Cardiac fibroblast (primary cell): ENCODE data around the gene RASGRP1.

Experiments
- DNase-seq, 2 donors: peaks; one replicate each; pipeline versions ENCODE4 v3.0.0 to v3.0.0-alpha.2; 2010; ENCODE audit warnings: low read depth in 2 of 2
- H3K4me3 ChIP-seq, 2 donors: replicated peaks in 1 of 2; 1 replicate in 1 of 2; 2 replicates in 1 of 2; pipeline ENCODE4 v1.5.1; 2011; ENCODE audit warnings: low read depth in 2 of 2, low read length in 2 of 2, mild to moderate bottlenecking in 2 of 2, moderate library complexity in 1 of 2
- TF ChIP-seq, protein P1 (sequence below): IDR thresholded peaks from one replicate; pipeline ENCODE4 v1.5.1; 2011; ENCODE audit warnings: low read depth, mild to moderate bottlenecking, low read length, inconsistent platforms

RASGRP1 gene

DNA sequence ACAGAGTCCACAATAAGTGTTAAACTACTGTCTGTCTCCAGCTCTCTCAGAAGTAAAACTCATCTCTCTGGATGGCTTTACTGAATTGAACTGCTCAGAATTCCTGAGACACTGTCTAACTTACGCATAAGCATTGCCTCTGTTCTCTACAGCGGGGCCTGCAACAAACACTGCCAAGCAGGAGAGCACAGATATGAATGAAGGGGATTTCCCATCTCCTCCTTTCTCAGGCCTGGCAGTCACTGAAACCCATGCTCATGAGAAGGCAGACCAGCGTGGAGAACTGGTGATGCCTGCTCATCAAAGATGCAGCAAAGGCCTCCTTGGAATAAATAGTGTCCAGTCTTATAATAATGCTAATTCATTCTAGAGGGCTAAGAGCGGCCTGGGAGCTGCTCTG is 10.3 kb downstream of the RASGRP1 start:
- H3K4me3 ChIP-seq, result no peak overlapping the region
- peak in 1 of 2 donors; percentile 28 for DNase-seq
- TF ChIP-seq, protein P1, sequence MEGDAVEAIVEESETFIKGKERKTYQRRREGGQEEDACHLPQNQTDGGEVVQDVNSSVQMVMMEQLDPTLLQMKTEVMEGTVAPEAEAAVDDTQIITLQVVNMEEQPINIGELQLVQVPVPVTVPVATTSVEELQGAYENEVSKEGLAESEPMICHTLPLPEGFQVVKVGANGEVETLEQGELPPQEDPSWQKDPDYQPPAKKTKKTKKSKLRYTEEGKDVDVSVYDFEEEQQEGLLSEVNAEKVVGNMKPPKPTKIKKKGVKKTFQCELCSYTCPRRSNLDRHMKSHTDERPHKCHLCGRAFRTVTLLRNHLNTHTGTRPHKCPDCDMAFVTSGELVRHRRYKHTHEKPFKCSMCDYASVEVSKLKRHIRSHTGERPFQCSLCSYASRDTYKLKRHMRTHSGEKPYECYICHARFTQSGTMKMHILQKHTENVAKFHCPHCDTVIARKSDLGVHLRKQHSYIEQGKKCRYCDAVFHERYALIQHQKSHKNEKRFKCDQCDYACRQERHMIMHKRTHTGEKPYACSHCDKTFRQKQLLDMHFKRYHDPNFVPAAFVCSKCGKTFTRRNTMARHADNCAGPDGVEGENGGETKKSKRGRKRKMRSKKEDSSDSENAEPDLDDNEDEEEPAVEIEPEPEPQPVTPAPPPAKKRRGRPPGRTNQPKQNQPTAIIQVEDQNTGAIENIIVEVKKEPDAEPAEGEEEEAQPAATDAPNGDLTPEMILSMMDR, result no peak

DNA sequence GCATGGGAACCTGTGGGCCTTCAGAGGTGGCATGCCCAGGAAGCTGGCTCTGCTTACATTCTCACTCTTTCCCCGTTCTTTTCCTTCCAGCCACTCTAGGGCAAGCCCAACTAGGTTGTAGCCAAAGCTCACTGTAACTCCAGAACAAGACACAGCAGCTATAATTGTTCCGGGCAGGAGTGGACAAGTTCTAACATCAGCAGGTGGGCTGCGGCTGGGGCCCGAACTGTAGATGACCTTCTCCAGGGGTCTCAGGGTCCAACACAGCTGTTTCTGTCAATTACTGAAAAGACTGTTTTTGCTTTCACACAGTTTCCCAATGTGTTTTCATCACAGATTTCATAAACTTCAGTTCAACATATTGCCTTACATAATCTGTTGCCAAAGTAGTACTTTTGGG is 11.5 kb downstream of the RASGRP1 start:
- H3K4me3 ChIP-seq, result no peak overlapping the region
- no peak for DNase-seq
- TF ChIP-seq, protein P1, result no peak

DNA sequence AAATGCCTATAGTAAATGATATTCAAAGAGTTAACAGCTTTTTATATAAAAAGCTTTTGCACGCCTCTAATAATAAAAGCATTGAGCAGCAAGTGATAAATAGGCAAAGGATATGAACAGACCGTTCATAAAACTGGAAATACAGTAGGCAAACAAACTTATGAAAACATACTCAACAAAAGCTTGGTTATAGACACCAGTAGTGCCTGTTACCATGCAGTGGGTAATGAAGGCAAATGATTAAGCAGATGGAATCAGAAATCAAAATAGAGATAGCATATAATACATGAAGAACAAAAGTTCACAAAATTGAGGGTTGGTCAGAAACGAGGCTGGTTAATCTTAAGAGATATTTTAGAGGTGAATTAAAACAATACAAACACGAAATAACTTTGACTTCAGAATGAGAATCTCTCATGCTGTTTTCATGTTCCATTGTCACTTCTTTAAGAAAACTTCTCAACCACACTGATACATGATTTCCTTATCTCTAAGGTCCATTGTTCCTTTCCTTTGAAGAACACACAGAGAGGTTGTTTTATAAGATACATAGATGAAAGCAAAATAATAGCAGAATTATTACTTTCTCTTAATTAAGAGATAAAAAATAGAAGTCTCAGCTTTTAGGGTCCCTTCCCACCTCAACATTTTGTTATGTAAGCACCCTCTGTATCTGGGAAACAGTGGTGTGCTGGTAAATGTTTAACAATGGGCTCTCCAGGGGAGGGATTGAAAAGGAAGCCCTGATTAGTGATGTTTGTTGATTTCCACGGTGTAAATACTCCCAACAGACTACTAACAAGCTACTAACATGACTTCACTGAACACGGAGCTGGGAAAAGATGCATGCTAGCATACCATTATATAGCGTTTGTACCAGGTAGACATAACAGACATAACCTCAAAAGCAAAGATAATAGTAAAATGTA is 12.6 kb downstream of the RASGRP1 start:
- DNase-seq, result no peak
- TF ChIP-seq, protein P1, result no peak
- no peak overlapping the region for H3K4me3 ChIP-seq

DNA sequence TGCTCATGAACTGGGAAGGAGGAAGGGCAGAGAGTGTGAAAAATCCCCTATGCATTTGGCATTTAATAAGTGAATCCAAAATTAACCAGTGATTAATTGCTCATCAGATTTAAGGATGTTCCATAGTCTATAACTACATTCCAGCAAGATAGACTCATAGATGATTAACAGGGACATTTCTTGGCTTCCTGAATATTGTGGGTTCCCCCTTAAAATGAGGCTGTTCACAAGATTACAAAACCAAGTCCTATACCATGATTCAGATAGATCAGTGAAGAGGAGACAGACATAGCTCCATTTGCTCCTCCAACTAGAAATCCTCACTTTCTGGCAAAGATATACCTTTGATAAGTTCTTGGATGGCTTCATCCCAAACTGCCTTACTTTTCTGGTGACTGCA is 15.4 kb downstream of the RASGRP1 start:
- H3K4me3 ChIP-seq, result no peak overlapping the region
- TF ChIP-seq, protein P1, result no peak
- peak in 1 of 2 donors; percentile 60 for DNase-seq

DNA sequence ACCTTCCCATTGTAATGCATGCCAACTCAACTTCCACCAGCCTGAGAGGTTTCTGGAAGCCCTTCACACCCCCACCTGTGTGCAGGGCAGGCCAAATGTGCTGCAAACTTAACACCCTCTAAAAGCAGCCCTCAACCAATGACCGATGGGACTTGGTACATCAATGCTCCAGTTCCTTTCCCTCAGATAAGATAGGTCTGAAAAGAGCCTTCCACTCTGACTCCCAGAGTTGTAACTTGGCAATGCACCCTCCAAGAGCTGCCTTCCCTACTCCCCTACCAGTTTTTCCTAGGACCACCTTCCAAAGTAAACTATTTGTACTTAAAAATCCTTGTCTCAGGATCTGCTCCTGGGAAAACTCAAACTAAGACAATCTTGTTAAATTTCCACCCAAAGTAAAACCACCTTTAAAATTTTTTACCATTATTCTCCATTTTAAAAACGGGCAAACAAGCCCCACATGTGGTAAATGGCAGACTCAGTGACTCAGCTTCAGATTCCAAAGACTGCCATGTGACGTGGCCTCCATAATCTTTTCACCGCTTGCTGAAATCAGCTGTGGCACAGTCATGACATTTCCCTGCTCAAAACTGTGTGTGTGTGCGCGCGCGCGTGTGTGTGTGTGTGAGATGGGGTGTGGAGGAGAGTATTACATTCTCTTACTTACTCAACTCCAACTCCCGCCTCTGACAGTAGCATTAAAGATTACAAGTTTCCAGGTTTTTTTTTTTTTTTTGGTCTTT is 17.2 kb downstream of the RASGRP1 start:
- DNase-seq, result peak; percentile 75 to 77
- TF ChIP-seq, protein P1, result no peak
- H3K4me3 ChIP-seq, result no peak overlapping the region

DNA sequence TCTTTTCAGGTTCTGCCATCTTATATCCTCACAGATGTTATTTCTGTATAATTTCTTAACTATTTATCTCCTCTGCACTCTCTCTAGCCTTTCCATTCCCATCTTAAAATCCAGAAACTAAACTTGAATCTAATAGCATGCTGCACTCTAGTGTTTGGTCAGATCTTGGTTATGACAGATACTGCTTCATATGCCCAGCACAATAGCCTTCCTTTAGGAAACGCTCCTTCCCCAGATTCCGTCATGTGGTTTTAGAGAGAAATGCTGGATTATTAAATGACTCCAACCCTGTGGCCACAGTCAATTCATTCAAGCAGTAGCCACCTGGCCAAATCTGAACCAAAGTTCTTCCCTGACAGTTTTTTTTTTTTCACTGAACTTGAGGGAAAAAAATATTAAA is 19.4 kb downstream of the RASGRP1 start:
- peak; percentile 21 to 40 for DNase-seq
- TF ChIP-seq, protein P1, result peak; percentile 5
- H3K4me3 ChIP-seq, result no peak overlapping the region
